Measurements from ENCODE around the gene KRTAP10-3. TPM values are rescaled to one million over a fixed set of nuclear protein-coding genes. Genes with fewer than 3 reads are reported as not detected.

The KRTAP10-3 gene
- total RNA-seq, 2 donors from 2014 or later, result not detected

- WGBS, 2 donors, result 31 to 40% methylated on average over 26 to 30 of the region's 30 CpGs
- ATAC-seq (no peak), DNase-seq (no peak)
- intact Hi-C loops (cut with DNase I), result no loop called here
- Histone ChIP-seq H3K9me3 (no peaks in the 10 kb centered on the region), H3K36me3 (replicated peaks in 1 of 2; ENCODE audit: insufficient read depth in 1 of 2, low read depth in 2 of 2) (no peaks in the 10 kb centered on the region), H3K4me1 (no peaks in the 10 kb centered on the region), H3K4me3 (no peak overlapping the region), H3K27me3 (no peaks in the 10 kb centered on the region), H3K27ac (no peak overlapping the region)
- TF ChIP-seq CTCF (IDR thresholded peaks at IDR 0.05) (no peak), POLR2A (IDR thresholded peaks at IDR 0.05) (no peak)
Observed at GRCh38 chr21:44557491-44558328, 885 bp downstream of the KRTAP10-3 start.

- intact Hi-C loops (cut with DNase I), result no loop called here
- DNase-seq (no peak), ATAC-seq (no peak)
- WGBS, 2 donors, result 52 to 56% methylated on average over 9 of the region's 9 CpGs
- no peaks in the 10 kb centered on the region for H3K4me1 ChIP-seq
- H3K36me3 ChIP-seq (replicated peaks in 1 of 2; ENCODE audit: insufficient read depth in 1 of 2, low read depth in 2 of 2), result no peaks in the 10 kb centered on the region
- TF ChIP-seq POLR2A (IDR thresholded peaks at IDR 0.05) (no peak), CTCF (IDR thresholded peaks at IDR 0.05) (no peak)
- H3K9me3 ChIP-seq, result no peaks in the 10 kb centered on the region
- no peak overlapping the region for H3K27ac ChIP-seq
- H3K4me3 ChIP-seq, result no peak overlapping the region
- no peaks in the 10 kb centered on the region for H3K27me3 ChIP-seq
Observed at GRCh38 chr21:44556879-44557278, 1.7 kb downstream of the KRTAP10-3 start.

- DNase-seq, result no peak
Observed at GRCh38 chr21:44555200-44555875, 3.3 kb downstream of the KRTAP10-3 start.

GRCh38 chr21:44552681-44553080, 5.9 kb downstream of the KRTAP10-3 start:
- Histone ChIP-seq H3K9me3 (no peaks in the 10 kb centered on the region), H3K4me3 (no peak overlapping the region), H3K27ac (no peak overlapping the region), H3K4me1 (no peaks in the 10 kb centered on the region), H3K27me3 (peaks cover 0 to 2% of the 10 kb centered on the region in 2 donors), H3K36me3 (replicated peaks in 1 of 2; ENCODE audit: insufficient read depth in 1 of 2, low read depth in 2 of 2) (no peaks in the 10 kb centered on the region)
- ATAC-seq, result no peak
- no peak for TF ChIP-seq CTCF (IDR thresholded peaks at IDR 0.05)
- no peak for TF ChIP-seq POLR2A (IDR thresholded peaks at IDR 0.05)
- intact Hi-C loops (cut with DNase I), result no loop called here
- WGBS, 2 donors, result 62 to 65% methylated on average over 6 to 13 of the region's 13 CpGs
- DNase-seq, result no peak

More at GRCh38 chr21:44555200-44555875, 3.3 kb downstream of the KRTAP10-3 start:
- intact Hi-C loops (cut with DNase I), result no loop called here
- no peak for ATAC-seq
- Histone ChIP-seq H3K4me1 (no peaks in the 10 kb centered on the region), H3K9me3 (no peaks in the 10 kb centered on the region), H3K36me3 (replicated peaks in 1 of 2; ENCODE audit: insufficient read depth in 1 of 2, low read depth in 2 of 2) (no peaks in the 10 kb centered on the region), H3K27ac (no peak overlapping the region), H3K27me3 (no peaks in the 10 kb centered on the region), H3K4me3 (no peak overlapping the region)
- 65 to 75% methylated on average over 9 to 13 of the region's 13 CpGs for WGBS, 2 donors
- TF ChIP-seq POLR2A (IDR thresholded peaks at IDR 0.05), result no peak
- no peak for TF ChIP-seq CTCF (IDR thresholded peaks at IDR 0.05)

All from body of pancreas (tissue), 4 donors.